GM18870 (cell line): ENCODE results near the gene MBTPS1.

Experiments used
- ATAC-seq: cut with Tn5 transposase; IDR thresholded peaks from one replicate; pipeline ENCODE4 v1.9.1; 2021; ENCODE audit warnings: moderate library complexity; ENCODE audit not compliant: unreplicated experiment

MBTPS1 gene

DNA sequence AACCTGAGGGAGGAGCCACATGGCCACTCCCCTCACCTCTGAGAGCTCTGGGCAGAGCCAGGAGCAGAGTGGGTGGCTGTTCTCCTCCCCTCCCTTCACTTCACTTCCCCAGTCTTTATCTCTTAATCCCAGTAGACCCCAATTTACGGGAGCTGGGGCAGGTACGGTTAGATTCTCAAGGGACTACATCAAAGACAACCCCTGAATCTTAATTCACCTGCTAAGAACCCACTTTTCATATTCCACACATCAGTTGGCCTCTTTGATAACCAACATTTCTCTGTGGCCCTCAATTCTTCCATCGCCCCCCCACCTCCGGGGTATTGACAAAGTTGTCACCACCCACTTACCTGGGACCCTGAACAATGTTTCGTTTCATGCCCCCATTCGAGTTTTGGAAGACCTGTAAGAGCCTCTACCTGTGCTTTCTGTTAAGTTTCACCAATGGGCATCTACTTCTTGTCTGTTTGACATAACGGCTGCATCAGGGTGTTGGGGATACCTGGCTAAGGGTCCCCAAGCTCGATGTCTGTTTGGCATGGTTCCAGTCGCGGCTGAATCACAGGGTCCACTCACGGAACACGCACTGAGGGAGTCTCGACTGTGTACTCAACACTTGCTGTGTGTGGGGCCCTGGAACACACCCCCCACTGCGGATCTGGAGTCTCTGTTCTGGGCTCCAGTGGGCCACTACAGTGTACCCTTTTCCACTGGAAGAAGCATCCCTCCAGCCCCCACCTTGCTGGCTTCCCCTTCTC lies 102.0 kb downstream of the MBTPS1 start:
- ATAC-seq, result no peak

DNA sequence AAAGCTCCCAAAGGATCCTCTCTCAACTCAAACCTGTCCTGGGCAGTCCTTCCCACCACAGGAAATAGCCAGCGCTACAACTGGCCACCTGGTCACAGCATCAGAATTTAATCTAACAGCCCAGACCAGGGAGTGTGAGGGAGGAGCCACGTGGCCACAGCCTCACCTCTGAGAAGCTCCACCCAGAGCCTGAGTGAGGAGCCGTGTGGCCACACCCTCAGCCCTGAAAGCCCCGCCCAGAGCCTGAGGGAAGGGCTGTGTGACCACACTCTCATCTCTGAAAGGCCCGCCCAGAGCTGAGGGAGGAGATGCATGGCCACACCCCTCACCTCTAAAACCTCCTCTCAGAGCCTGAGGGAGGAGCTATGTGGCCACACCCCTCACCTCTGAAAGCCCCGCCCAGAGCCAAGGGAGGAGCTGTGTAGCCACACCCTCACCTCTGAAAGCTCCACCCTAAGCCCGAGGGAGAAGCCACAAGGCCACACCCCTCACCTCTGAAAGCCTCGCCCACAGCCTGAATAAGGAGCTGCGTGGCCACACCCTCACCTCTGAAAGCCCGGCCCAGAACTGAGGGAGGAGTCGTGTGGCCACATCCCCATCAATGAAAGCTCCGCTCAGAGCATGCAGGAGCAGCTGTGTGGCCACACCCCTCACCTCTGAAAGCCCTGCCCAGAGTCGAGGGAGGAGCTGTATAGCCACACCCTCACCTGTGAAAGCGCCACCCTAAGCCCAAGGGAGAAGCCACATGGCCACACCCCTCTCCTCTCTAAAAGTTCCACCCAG lies 102.8 kb downstream of the MBTPS1 start:
- no peak for ATAC-seq

DNA sequence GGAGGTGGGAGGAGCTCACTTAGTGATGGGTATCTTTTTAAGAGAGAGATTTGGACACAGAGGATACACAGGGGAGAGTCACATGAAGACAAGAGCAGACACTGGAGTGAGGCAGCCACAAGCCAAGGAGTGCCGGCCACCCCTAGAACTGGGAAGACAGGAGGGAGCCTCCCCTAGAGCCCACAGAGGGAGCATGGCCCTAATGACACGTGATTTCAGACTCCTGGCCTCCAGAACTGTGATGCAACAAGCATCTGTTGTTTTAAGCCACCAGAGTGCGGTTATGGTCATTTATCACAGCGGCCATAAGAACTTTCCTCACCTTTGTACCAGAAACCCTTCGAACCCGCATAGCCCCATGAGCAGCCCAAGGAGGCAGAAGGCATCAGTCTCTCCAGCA lies 107.5 kb downstream of the MBTPS1 start:
- ATAC-seq, result no peak

DNA sequence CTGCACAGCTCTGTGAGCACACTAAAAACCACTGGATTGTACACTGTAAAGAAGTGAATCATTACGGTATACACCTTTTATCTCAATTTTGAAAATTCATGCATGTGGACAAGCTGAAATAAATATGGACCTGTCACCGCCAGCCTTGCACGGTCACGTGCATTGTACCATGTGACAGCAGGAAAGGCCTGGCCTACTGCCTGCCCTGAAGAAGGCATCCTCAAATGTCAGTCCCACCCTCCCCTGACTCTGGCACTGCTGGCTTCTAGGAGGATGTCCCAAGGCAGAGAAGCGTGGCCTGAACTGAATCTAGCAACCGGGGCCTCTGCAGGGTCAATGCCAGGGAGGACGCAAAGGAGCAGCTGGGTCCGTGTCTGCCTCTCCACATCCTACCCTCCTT lies 108.8 kb downstream of the MBTPS1 start:
- no peak for ATAC-seq

DNA sequence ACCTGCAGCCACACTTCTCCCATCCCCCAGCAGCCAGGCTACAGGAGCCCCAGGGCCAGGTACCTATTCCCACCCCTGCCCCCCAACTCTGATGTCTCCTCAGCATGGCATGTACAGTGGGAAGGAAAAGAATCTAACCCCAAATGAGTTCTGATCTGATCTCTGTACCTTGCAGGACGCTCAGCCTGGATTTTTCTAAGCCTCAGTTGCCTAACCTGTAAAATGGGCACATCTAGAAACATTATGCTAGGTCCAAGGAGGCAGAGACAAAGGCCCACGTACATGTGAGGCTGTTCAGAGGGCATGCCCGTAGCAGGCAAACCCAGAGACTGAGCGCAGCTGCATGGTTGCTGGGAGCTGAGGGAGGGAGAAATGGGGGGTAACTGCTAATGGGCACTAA lies 109.2 kb downstream of the MBTPS1 start:
- no peak for ATAC-seq

DNA sequence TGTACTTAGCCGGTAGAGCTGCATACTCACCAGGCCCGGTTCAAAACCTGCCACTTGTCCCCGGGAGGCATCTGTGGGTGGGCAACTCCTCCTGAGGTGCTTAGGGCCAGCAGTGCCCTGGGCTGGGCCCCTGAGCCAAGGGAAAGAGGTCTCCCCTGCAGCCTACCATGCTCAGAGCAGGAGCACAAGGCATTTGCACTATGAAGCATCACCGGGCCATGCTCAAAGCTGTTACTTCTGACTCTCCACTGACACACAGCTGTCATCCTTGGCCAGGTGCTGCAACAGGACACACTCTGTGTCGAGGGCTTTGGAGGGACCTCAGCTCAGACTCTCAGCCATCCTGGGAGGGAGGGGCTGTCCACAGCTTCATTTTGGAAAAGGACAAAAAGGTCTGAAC lies 111.4 kb downstream of the MBTPS1 start:
- no peak for ATAC-seq

DNA sequence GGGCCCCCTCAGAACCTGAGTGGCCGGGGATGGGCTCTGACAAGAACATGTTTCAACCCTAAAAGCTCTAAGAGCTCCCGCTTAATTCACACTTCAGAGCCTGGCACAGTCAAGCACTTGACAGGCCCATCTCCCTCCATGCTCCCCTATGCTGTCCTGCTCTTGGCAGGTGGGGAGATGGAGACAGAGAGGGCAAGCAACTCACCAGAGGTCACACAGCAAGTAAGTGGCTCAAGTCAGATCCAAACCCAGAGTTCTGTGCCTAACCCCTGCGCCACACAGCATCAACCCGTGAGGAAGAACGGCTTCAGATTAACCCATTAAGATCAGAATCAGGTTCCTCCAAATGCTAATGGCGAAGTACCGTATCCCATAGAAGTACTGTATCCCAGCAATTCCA lies 112.3 kb downstream of the MBTPS1 start:
- ATAC-seq, result no peak
